DOHH2 (cell line): ENCODE data around the gene KLHL2.

ENCODE experiments used
- EZH2phosphoT487 ChIP-seq: fragments of 200-600 bp; sonication (generic); IDR thresholded peaks from 2 replicates; pipeline ENCODE4 v1.6.1; 2017; ENCODE audit warnings: borderline replicate concordance, mild to moderate bottlenecking, antibody characterized with exemption, low read length, moderate library complexity, mixed read lengths
- TF ChIP-seq, protein P1 (sequence below): fragments of 200-600 bp; sonication (generic); IDR thresholded peaks from one replicate; pipeline ENCODE4 v1.5.1; 2014; ENCODE audit warnings: antibody characterized with exemption, mild to moderate bottlenecking, low read depth, low read length; ENCODE audit not compliant: poor library complexity, severe bottlenecking

DNA sequence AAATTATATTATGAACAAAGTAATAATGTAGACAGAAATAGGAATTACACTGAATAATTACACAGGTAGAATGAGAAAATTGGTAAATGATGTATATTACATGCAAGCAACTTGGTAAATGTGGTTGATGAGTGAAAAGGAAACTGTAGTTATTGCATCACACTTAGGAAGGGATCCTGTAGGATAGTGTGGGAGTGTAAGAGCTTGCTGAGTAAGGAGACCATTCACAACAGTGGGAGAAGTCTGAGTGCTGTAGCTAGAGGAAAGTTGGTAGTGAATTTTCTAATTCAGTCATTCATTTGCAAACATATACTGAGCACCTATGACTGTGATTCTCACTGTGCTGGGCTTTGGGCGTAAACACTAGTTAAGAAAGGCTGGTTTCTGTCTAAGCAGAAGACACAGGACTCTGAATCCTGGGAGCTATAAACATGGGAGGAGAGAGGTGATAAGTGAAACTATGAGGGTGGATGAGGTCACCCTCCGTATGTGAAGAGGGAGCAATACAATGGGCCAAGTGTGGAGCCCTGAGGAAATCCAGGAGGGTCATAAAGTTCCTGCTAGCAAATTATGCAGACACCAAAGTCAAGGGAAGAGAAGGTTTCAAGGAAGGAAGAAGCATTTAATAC is 157.2 kb downstream of the KLHL2 start:
- TF ChIP-seq, protein P1, sequence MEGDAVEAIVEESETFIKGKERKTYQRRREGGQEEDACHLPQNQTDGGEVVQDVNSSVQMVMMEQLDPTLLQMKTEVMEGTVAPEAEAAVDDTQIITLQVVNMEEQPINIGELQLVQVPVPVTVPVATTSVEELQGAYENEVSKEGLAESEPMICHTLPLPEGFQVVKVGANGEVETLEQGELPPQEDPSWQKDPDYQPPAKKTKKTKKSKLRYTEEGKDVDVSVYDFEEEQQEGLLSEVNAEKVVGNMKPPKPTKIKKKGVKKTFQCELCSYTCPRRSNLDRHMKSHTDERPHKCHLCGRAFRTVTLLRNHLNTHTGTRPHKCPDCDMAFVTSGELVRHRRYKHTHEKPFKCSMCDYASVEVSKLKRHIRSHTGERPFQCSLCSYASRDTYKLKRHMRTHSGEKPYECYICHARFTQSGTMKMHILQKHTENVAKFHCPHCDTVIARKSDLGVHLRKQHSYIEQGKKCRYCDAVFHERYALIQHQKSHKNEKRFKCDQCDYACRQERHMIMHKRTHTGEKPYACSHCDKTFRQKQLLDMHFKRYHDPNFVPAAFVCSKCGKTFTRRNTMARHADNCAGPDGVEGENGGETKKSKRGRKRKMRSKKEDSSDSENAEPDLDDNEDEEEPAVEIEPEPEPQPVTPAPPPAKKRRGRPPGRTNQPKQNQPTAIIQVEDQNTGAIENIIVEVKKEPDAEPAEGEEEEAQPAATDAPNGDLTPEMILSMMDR = no peak
- no peak for TF ChIP-seq EZH2phosphoT487
